PC-9 (cell line): ENCODE data around the gene TPCN2. TPM values are rescaled to one million over a fixed set of nuclear protein-coding genes. Genes with fewer than 3 reads are reported as not detected.

Experiments
- BruUV-seq: library from RNA; stranded (reverse); fragments of 400-500 nt; replicated peaks from 2 replicates; lab custom pipeline; 2021; lab: Mats Ljungman, UMichigan
- CTCF ChIA-PET: fragments of 300-600 bp; sonication (Branson Sonifier 250); formaldehyde crosslinking; loops from one replicate; lab custom pipeline; 2022; ENCODE audit warnings: antibody characterized with exemption; lab: Charles Lee
- POLR2A ChIA-PET: fragments of 300-600 bp; sonication (Branson Sonifier 250); formaldehyde crosslinking; loops from one replicate; lab custom pipeline; 2022; ENCODE audit warnings: antibody characterized with exemption; ENCODE audit not compliant: unreplicated experiment; lab: Charles Lee
- DNase-seq, 2 experiments: peaks; one replicate each; pipeline versions ENCODE4 v3.0.0 to v3.0.0-alpha.2; 2015 to 2022; ENCODE audit warnings: mixed read lengths in 1 of 2
- H2AFZ ChIP-seq: fragments of 200-600 bp; sonication (generic); 2 replicates; pipeline ENCODE4 v1.8.1; 2017; ENCODE audit warnings: antibody characterized with exemption
- H3F3A ChIP-seq: fragments of 200-600 bp; sonication (generic); 2 replicates; pipeline ENCODE4 v1.8.1; 2017; ENCODE audit warnings: antibody characterized with exemption, mild to moderate bottlenecking, low read depth; ENCODE audit not compliant: insufficient read depth
- H3K27ac ChIP-seq: fragments of 200-600 bp; sonication (generic); 2 replicates; pipeline ENCODE4 v1.6.1; 2016; ENCODE audit warnings: mixed run types
- H3K27me3 ChIP-seq: fragments of 200-600 bp; sonication (generic); 2 replicates; pipeline ENCODE4 v1.6.1; 2016; ENCODE audit warnings: low read depth, mixed run types; ENCODE audit not compliant: insufficient read depth
- H3K36me3 ChIP-seq: fragments of 200-600 bp; sonication (generic); 2 replicates; pipeline ENCODE4 v1.6.1; 2016; ENCODE audit warnings: low read depth, mixed run types
- H3K4me1 ChIP-seq: fragments of 200-600 bp; sonication (generic); replicated peaks from 2 replicates; pipeline ENCODE4 v1.6.1; 2016; ENCODE audit warnings: mixed run types; ENCODE audit not compliant: insufficient read depth
- H3K4me2 ChIP-seq: fragments of 200-600 bp; sonication (generic); 2 replicates; pipeline ENCODE4 v1.6.1; 2017; ENCODE audit warnings: mixed run types
- H3K4me3 ChIP-seq: fragments of 200-600 bp; sonication (generic); 2 replicates; pipeline ENCODE4 v1.6.1; 2016; ENCODE audit warnings: mixed run types
- H3K79me2 ChIP-seq: fragments of 200-600 bp; sonication (generic); 2 replicates; pipeline ENCODE4 v1.6.1; 2017; ENCODE audit warnings: low read depth, mixed run types
- H3K9me2 ChIP-seq: fragments of 200-600 bp; sonication (generic); 2 replicates; pipeline ENCODE4 v1.8.1; 2017; ENCODE audit warnings: mild to moderate bottlenecking; ENCODE audit not compliant: insufficient read depth
- H3K9me3 ChIP-seq: fragments of 200-600 bp; sonication (generic); 2 replicates; pipeline ENCODE4 v1.8.1; 2016; ENCODE audit warnings: low read depth; ENCODE audit not compliant: insufficient read depth
- H4K20me1 ChIP-seq: fragments of 200-600 bp; sonication (generic); 2 replicates; pipeline ENCODE4 v1.8.1; 2017; ENCODE audit not compliant: insufficient read depth
- CTCF ChIP-seq: fragments of 200-600 bp; sonication (generic); conservative IDR thresholded peaks from 2 replicates; pipeline ENCODE4 v1.6.1; 2017; ENCODE audit warnings: mixed run types, antibody characterized with exemption, mild to moderate bottlenecking, moderate library complexity
- EZH2 ChIP-seq: fragments of 200-600 bp; sonication (generic); IDR thresholded peaks from 2 replicates; pipeline ENCODE4 v1.8.0; 2017; ENCODE audit warnings: antibody characterized with exemption, low read depth
- intact Hi-C: fragments of 100-400 bp; cut with micrococcal nuclease; formaldehyde crosslinking; loops from one replicate; pipeline ENCODE4 v1.10.0; 2022; ENCODE audit not compliant: unreplicated experiment
- total RNA-seq: library from RNA; stranded (reverse); gene quantifications from 2 replicates; pipeline ENCODE4 v1.2.3, GENCODE V29; 2021

TPCN2 gene
- total RNA-seq, 1 experiment from 2014 or later: 24.8 TPM

- H3K9me2 ChIP-seq: no peaks in the 10 kb centered on the region
- no peaks in the 10 kb centered on the region for H3K27me3 ChIP-seq
- no peak overlapping the region for H3K4me3 ChIP-seq
- ChIA-PET CTCF (no interaction called here), POLR2A (no interaction called here)
- no peaks in the 10 kb centered on the region for H3K9me3 ChIP-seq
- H2AFZ ChIP-seq: no peak overlapping the region
- H3K4me2 ChIP-seq: no peak overlapping the region
- intact Hi-C loops: no loop called here
- no peak overlapping the region for H3K27ac ChIP-seq
- no peaks in the 10 kb centered on the region for H3K4me1 ChIP-seq
- TF ChIP-seq CTCF: no peak
- no peak for TF ChIP-seq EZH2
- no peaks in the 10 kb centered on the region for H3F3A ChIP-seq
- no TSS peak for BruUV-seq
- peaks cover 7% of the 10 kb centered on the region for H4K20me1 ChIP-seq
- DNase-seq: no peak
- no peaks in the 10 kb centered on the region for H3K36me3 ChIP-seq
- no peaks in the 10 kb centered on the region for H3K79me2 ChIP-seq
Observed at GRCh38 chr11:69059429-69059828, 10.7 kb downstream of the TPCN2 start.

GRCh38 chr11:69059985-69060384 lies 11.3 kb downstream of the TPCN2 start:
- Histone ChIP-seq H3K36me3 (no peaks in the 10 kb centered on the region), H3K27me3 (no peaks in the 10 kb centered on the region), H3K27ac (no peak overlapping the region), H3K9me2 (no peaks in the 10 kb centered on the region), H4K20me1 (peaks cover 4% of the 10 kb centered on the region), H3K4me1 (no peaks in the 10 kb centered on the region), H2AFZ (no peak overlapping the region), H3F3A (no peaks in the 10 kb centered on the region), H3K4me3 (no peak overlapping the region), H3K4me2 (no peak overlapping the region), H3K79me2 (no peaks in the 10 kb centered on the region), H3K9me3 (no peaks in the 10 kb centered on the region)
- no TSS peak for BruUV-seq
- intact Hi-C loops: no loop called here
- no peak for DNase-seq
- POLR2A ChIA-PET: no interaction called here
- CTCF ChIA-PET: no interaction called here
- TF ChIP-seq EZH2 (no peak), CTCF (no peak)

GRCh38 chr11:69060806-69061712 lies 12.3 kb downstream of the TPCN2 start:
- Histone ChIP-seq H3K27me3 (no peaks in the 10 kb centered on the region), H3K9me3 (no peaks in the 10 kb centered on the region), H3K36me3 (no peaks in the 10 kb centered on the region), H2AFZ (no peak overlapping the region), H3K27ac (no peak overlapping the region), H3K79me2 (no peaks in the 10 kb centered on the region), H3K9me2 (no peaks in the 10 kb centered on the region), H3K4me2 (no peak overlapping the region), H3F3A (no peaks in the 10 kb centered on the region), H3K4me1 (no peaks in the 10 kb centered on the region), H3K4me3 (no peak overlapping the region), H4K20me1 (peaks cover 4% of the 10 kb centered on the region)
- DNase-seq: no peak
- intact Hi-C loops: no loop called here
- no TSS peak for BruUV-seq
- ChIA-PET CTCF (no interaction called here), POLR2A (interaction anchor here (0.6 kb wide), 1 partner anchor 17 kb away, joined by 3 read pairs; no protein-coding TSS in a partner anchor)
- TF ChIP-seq EZH2: no peak
